ENCODE measurements around the gene ABT1.
A peak's percentile ranks its signal among the peaks of the same experiment; 100 is the strongest.

ABT1 gene

GRCh38 chr6:26575494-26575939 lies 21.2 kb upstream of the ABT1 start:
- DNase-seq (ENCODE audit: low read depth): no peak

- no peak for DNase-seq (ENCODE audit: low read depth)
Observed at GRCh38 chr6:26576407-26576843, 20.3 kb upstream of the ABT1 start.

- peak; percentile 82 for DNase-seq (ENCODE audit: low read depth)
Observed at GRCh38 chr6:26576929-26577719, 19.6 kb upstream of the ABT1 start.

GRCh38 chr6:26577720-26578072 lies 19.1 kb upstream of the ABT1 start:
- no peak for DNase-seq (ENCODE audit: low read depth)

- DNase-seq (ENCODE audit: low read depth): no peak
Observed at GRCh38 chr6:26578279-26578678, 18.5 kb upstream of the ABT1 start.

GRCh38 chr6:26578741-26579140 lies 18.0 kb upstream of the ABT1 start:
- no peak for DNase-seq (ENCODE audit: low read depth)

GRCh38 chr6:26581164-26581915 lies 15.4 kb upstream of the ABT1 start:
- no peak for DNase-seq (ENCODE audit: low read depth)

GRCh38 chr6:26588965-26589364 lies 7.8 kb upstream of the ABT1 start:
- no peak for DNase-seq (ENCODE audit: low read depth)

GRCh38 chr6:26592649-26593048 lies 4.1 kb upstream of the ABT1 start:
- DNase-seq (ENCODE audit: low read depth): no peak

- no peak for DNase-seq (ENCODE audit: low read depth)
Observed at GRCh38 chr6:26593278-26594130, 3.2 kb upstream of the ABT1 start.

- DNase-seq (ENCODE audit: low read depth): no peak
Observed at GRCh38 chr6:26594131-26594498, 2.6 kb upstream of the ABT1 start.

- peak; percentile 83 for DNase-seq (ENCODE audit: low read depth)
Observed at GRCh38 chr6:26594730-26595632, 1.8 kb upstream of the ABT1 start.

GRCh38 chr6:26595669-26596269 lies 984 bp upstream of the ABT1 start:
- peak; percentile 54 for DNase-seq (ENCODE audit: low read depth)

GRCh38 chr6:26597389-26597766 lies 625 bp downstream of the ABT1 start:
- DNase-seq (ENCODE audit: low read depth): no peak

- DNase-seq (ENCODE audit: low read depth): no peak
Observed at GRCh38 chr6:26597821-26598220, 1.1 kb downstream of the ABT1 start.

GRCh38 chr6:26598267-26598666 lies 1.5 kb downstream of the ABT1 start:
- DNase-seq (ENCODE audit: low read depth): no peak

GRCh38 chr6:26599134-26599533 lies 2.4 kb downstream of the ABT1 start:
- DNase-seq (ENCODE audit: low read depth): no peak

- no peak for DNase-seq (ENCODE audit: low read depth)
Observed at GRCh38 chr6:26599591-26599990, 2.8 kb downstream of the ABT1 start.

- no peak for DNase-seq (ENCODE audit: low read depth)
Observed at GRCh38 chr6:26600759-26601158, 4.0 kb downstream of the ABT1 start.

GRCh38 chr6:26602262-26602661 lies 5.5 kb downstream of the ABT1 start:
- DNase-seq (ENCODE audit: low read depth): no peak

- DNase-seq (ENCODE audit: low read depth): no peak
Observed at GRCh38 chr6:26604026-26604425, 7.3 kb downstream of the ABT1 start.

Data from HS-5 (cell line).